Prostate gland (tissue), 2 donors: ENCODE results near the gene ARMH3. TPM values are rescaled to one million over a fixed set of nuclear protein-coding genes. Genes with fewer than 3 reads are reported as not detected.

Experiments used
- DNase-seq: peaks from one replicate; pipeline ENCODE4 v3.0.0-alpha.2; 2019; ENCODE audit warnings: low spot score
- H3K27ac ChIP-seq, 2 donors: fragments of 200-600 bp; sonication (generic); 2 replicates each; pipeline ENCODE4 v1.5.1; 2017 to 2019
- H3K27me3 ChIP-seq: fragments of 200-600 bp; sonication (generic); replicated peaks from 2 replicates; pipeline ENCODE4 v1.5.1; 2019; ENCODE audit not compliant: insufficient read depth
- H3K36me3 ChIP-seq, 2 donors: fragments of 200-600 bp; sonication (generic); 1 replicate in 1 of 2; 2 replicates in 1 of 2; pipeline versions ENCODE4 v1.5.1 to v1.8.1; 2017 to 2019
- H3K4me1 ChIP-seq: fragments of 200-600 bp; sonication (generic); replicated peaks from 2 replicates; pipeline ENCODE4 v1.5.1; 2019
- H3K4me3 ChIP-seq, 2 donors: fragments of 200-600 bp; sonication (generic); 2 replicates each; pipeline ENCODE4 v1.5.1; 2017 to 2019
- H3K9me3 ChIP-seq: fragments of 200-600 bp; sonication (generic); 2 replicates; pipeline ENCODE4 v1.5.1; 2017
- CTCF ChIP-seq, 4 experiments: fragments of 200-600 bp in 2 of 4; fragments of 450-650 bp in 2 of 4; sonication (generic) in 2 of 4; IDR thresholded peaks; 1 replicate in 3 of 4; 2 replicates in 1 of 4; pipeline ENCODE4 v1.5.1; 2016 to 2019; ENCODE audit warnings: antibody characterized with exemption in 4 of 4, mild to moderate bottlenecking in 2 of 4, moderate library complexity in 2 of 4
- POLR2A ChIP-seq: fragments of 450-650 bp; IDR thresholded peaks from one replicate; pipeline ENCODE4 v1.6.1; 2016; ENCODE audit warnings: antibody characterized with exemption, mild to moderate bottlenecking
- POLR2AphosphoS5 ChIP-seq: sonication (generic); formaldehyde crosslinking; IDR thresholded peaks from one replicate; pipeline ENCODE4 v1.6.1; 2017; ENCODE audit warnings: antibody characterized with exemption
- WGBS: methylation state at CpG from one replicate; pipeline ENCODE4 v1.1.5; 2018; 5-methylcytosine and 5-hydroxymethylcytosine counted together
- intact Hi-C: fragments of 100-400 bp; cut with DNase I; formaldehyde crosslinking; loops from one replicate; pipeline ENCODE4 v1.14.2; 2022
- total RNA-seq, 2 donors: library from RNA; depleted of rRNA; stranded (reverse); fragments of >200 nt; gene quantifications; one replicate each; pipeline ENCODE4 v1.1.0, GENCODE V29; 2016

ARMH3 gene
- total RNA-seq, 2 donors from 2014 or later = 15.1 to 20.5 TPM

GRCh38 chr10:102069071-102069470 lies 13.1 kb upstream of the ARMH3 start:
- Histone ChIP-seq H3K4me3 (no peak overlapping the region), H3K27me3 (no peaks in the 10 kb centered on the region), H3K27ac (no peak overlapping the region), H3K9me3 (no peaks in the 10 kb centered on the region), H3K36me3 (no peaks in the 10 kb centered on the region), H3K4me1 (peaks cover 6% of the 10 kb centered on the region)
- intact Hi-C loops = loop anchor here (5.0 kb wide), 1 partner anchor 43 kb away; no protein-coding TSS in a partner anchor
- DNase-seq = no peak
- TF ChIP-seq POLR2AphosphoS5 (no peak), POLR2A (no peak), CTCF (IDR thresholded peaks at IDR 0.05) (no peak)

- H3K36me3 ChIP-seq = no peaks in the 10 kb centered on the region
- H3K4me3 ChIP-seq = no peak overlapping the region
- WGBS = 16% methylated on average over 1 of the region's 1 CpG
- DNase-seq = no peak
- TF ChIP-seq CTCF (IDR thresholded peaks at IDR 0.05) (no peak), POLR2A (no peak), POLR2AphosphoS5 (no peak)
- H3K4me1 ChIP-seq = peaks cover 6% of the 10 kb centered on the region
- no peaks in the 10 kb centered on the region for H3K27me3 ChIP-seq
- intact Hi-C loops = loop anchor here (5.0 kb wide), 1 partner anchor 44 kb away; no protein-coding TSS in a partner anchor
- H3K27ac ChIP-seq = no peak overlapping the region
- no peaks in the 10 kb centered on the region for H3K9me3 ChIP-seq
Measured at GRCh38 chr10:102068216-102068615, 12.2 kb upstream of the ARMH3 start.

- no peaks in the 10 kb centered on the region for H3K9me3 ChIP-seq
- H3K36me3 ChIP-seq = no peaks in the 10 kb centered on the region
- TF ChIP-seq POLR2AphosphoS5 = no peak
- TF ChIP-seq POLR2A = no peak
- no peak for TF ChIP-seq CTCF (IDR thresholded peaks at IDR 0.05)
- intact Hi-C loops = loop anchor here (5.0 kb wide), 1 partner anchor 45 kb away; no protein-coding TSS in a partner anchor
- no peak overlapping the region for H3K4me3 ChIP-seq
- H3K27ac ChIP-seq = no peak overlapping the region
- H3K4me1 ChIP-seq = peaks cover 6% of the 10 kb centered on the region
- no peak for DNase-seq
- 92% methylated on average over 12 of the region's 18 CpGs for WGBS
- no peaks in the 10 kb centered on the region for H3K27me3 ChIP-seq
Measured at GRCh38 chr10:102067091-102067916, 11.3 kb upstream of the ARMH3 start.

GRCh38 chr10:102066399-102067088 lies 10.6 kb upstream of the ARMH3 start:
- Histone ChIP-seq H3K4me1 (peaks cover 6% of the 10 kb centered on the region), H3K36me3 (no peaks in the 10 kb centered on the region), H3K27ac (no peak overlapping the region), H3K27me3 (no peaks in the 10 kb centered on the region), H3K9me3 (no peaks in the 10 kb centered on the region), H3K4me3 (peak overlapping the region; percentile 67 to 97)
- intact Hi-C loops = loop anchor here (5.0 kb wide), 1 partner anchor 46 kb away; no protein-coding TSS in a partner anchor
- DNase-seq = no peak
- 82% methylated on average over 16 of the region's 16 CpGs for WGBS
- TF ChIP-seq CTCF (IDR thresholded peaks at IDR 0.05) (no peak), POLR2A (no peak), POLR2AphosphoS5 (no peak)
